NCI-H345 treated with DMSO at 0.1 percent for 48 hours (cell line): ENCODE data around the gene FAM124A.

Experiments
- DNase-seq: peaks from one replicate; lab custom pipeline; 2025; ENCODE audit not compliant: unreplicated experiment; lab: John Stamatoyannopoulos, UW

The FAM124A gene

GRCh38 chr13:51240958-51241357, 18.8 kb downstream of the FAM124A start:
- no peak for DNase-seq

GRCh38 chr13:51241720-51242119, 19.5 kb downstream of the FAM124A start:
- DNase-seq: no peak

GRCh38 chr13:51243227-51243626, 21.0 kb downstream of the FAM124A start:
- no peak for DNase-seq

GRCh38 chr13:51243832-51244231, 21.6 kb downstream of the FAM124A start:
- DNase-seq: no peak

GRCh38 chr13:51244637-51245405, 22.6 kb downstream of the FAM124A start:
- DNase-seq: no peak

GRCh38 chr13:51245583-51245982, 23.4 kb downstream of the FAM124A start:
- no peak for DNase-seq

GRCh38 chr13:51246025-51246417, 23.8 kb downstream of the FAM124A start:
- DNase-seq: no peak

- DNase-seq: peak; percentile 24
Measured at GRCh38 chr13:51246418-51247277, 24.4 kb downstream of the FAM124A start.

- no peak for DNase-seq
Measured at GRCh38 chr13:51249255-51249654, 27.1 kb downstream of the FAM124A start.

- no peak for DNase-seq
Measured at GRCh38 chr13:51249770-51250741, 27.9 kb downstream of the FAM124A start.

- DNase-seq: no peak
Measured at GRCh38 chr13:51251480-51251879, 29.3 kb downstream of the FAM124A start.

- no peak for DNase-seq
Measured at GRCh38 chr13:51252954-51253532, 30.8 kb downstream of the FAM124A start.

- no peak for DNase-seq
Measured at GRCh38 chr13:51255556-51255955, 33.4 kb downstream of the FAM124A start.

GRCh38 chr13:51257187-51257586, 35.0 kb downstream of the FAM124A start:
- no peak for DNase-seq

GRCh38 chr13:51258612-51259548, 36.7 kb downstream of the FAM124A start:
- DNase-seq: no peak

GRCh38 chr13:51260154-51260553, 38.0 kb downstream of the FAM124A start:
- DNase-seq: no peak

- no peak for DNase-seq
Measured at GRCh38 chr13:51261610-51262249, 39.5 kb downstream of the FAM124A start.

GRCh38 chr13:51262501-51263211, 40.5 kb downstream of the FAM124A start:
- no peak for DNase-seq
